Karpas-422 (cell line): ENCODE measurements around the gene HYAL2. TPM values are rescaled to one million over a fixed set of nuclear protein-coding genes. Genes with fewer than 3 reads are reported as not detected.
"Not testable (repeated sequence)": the region's sequence is repeated elsewhere in the genome, so short reads cannot be mapped to it uniquely, and the experiment has no call there.

Experiments
- DNase-seq: peaks from one replicate; pipeline ENCODE4 v3.0.0-alpha.2; 2015
- H2AFZ ChIP-seq: fragments of 200-600 bp; sonication (generic); 2 replicates; pipeline ENCODE4 v1.6.1; 2014; ENCODE audit warnings: antibody characterized with exemption, low read length, mixed read lengths
- H3K27ac ChIP-seq: fragments of 200-600 bp; sonication (generic); 2 replicates; pipeline ENCODE4 v1.5.1; 2014; ENCODE audit warnings: mild to moderate bottlenecking, low read length, moderate library complexity
- H3K27me3 ChIP-seq: fragments of 200-600 bp; sonication (generic); 2 replicates; pipeline ENCODE4 v1.6.1; 2014; ENCODE audit warnings: low read length, mixed read lengths
- H3K36me3 ChIP-seq: fragments of 200-600 bp; sonication (generic); 2 replicates; pipeline ENCODE4 v1.6.1; 2014; ENCODE audit warnings: low read length, mixed read lengths; ENCODE audit not compliant: insufficient read depth
- H3K4me1 ChIP-seq: fragments of 200-600 bp; sonication (generic); 2 replicates; pipeline ENCODE4 v1.6.1; 2014; ENCODE audit warnings: mild to moderate bottlenecking, low read length, mixed read lengths
- H3K4me2 ChIP-seq: fragments of 200-600 bp; sonication (generic); 2 replicates; pipeline ENCODE4 v1.6.1; 2014; ENCODE audit warnings: low read length, low read depth, mild to moderate bottlenecking; ENCODE audit not compliant: poor library complexity, severe bottlenecking
- H3K4me3 ChIP-seq: fragments of 200-600 bp; sonication (generic); 2 replicates; pipeline ENCODE4 v1.5.1; 2014; ENCODE audit warnings: mild to moderate bottlenecking, antibody characterized with exemption, low read length, mixed read lengths
- H3K79me2 ChIP-seq: fragments of 200-600 bp; sonication (generic); 2 replicates; pipeline ENCODE4 v1.6.1; 2014; ENCODE audit warnings: mild to moderate bottlenecking, low read length, mixed read lengths
- H3K9ac ChIP-seq: fragments of 200-600 bp; sonication (generic); 2 replicates; pipeline ENCODE4 v1.6.0; 2014; ENCODE audit warnings: low read length
- H3K9me2 ChIP-seq: fragments of 200-600 bp; sonication (generic), shearing (Covaris generic); replicated peaks from 2 replicates; pipeline ENCODE4 v1.6.0; 2014; ENCODE audit warnings: mild to moderate bottlenecking, low read length, moderate library complexity; ENCODE audit not compliant: insufficient read depth
- H3K9me3 ChIP-seq: fragments of 300-700, 200-600 bp; sonication (generic); 2 replicates; pipeline ENCODE4 v1.6.1; 2014; ENCODE audit warnings: low read length, mixed read lengths
- H4K20me1 ChIP-seq: fragments of 200-600 bp; sonication (generic); 2 replicates; pipeline ENCODE4 v1.6.1; 2014; ENCODE audit warnings: mild to moderate bottlenecking, antibody characterized with exemption, low read length, low read depth; ENCODE audit not compliant: insufficient read depth
- total RNA-seq: library from RNA; depleted of rRNA; stranded (reverse); fragments of >200 nt; shearing (Covaris generic); gene quantifications from 2 replicates; pipeline ENCODE4 v1.2.3, GENCODE V29; 2014; ENCODE audit warnings: low replicate concordance

HYAL2 gene
- total RNA-seq, 1 experiment from 2014 or later: 12.8 TPM

DNA sequence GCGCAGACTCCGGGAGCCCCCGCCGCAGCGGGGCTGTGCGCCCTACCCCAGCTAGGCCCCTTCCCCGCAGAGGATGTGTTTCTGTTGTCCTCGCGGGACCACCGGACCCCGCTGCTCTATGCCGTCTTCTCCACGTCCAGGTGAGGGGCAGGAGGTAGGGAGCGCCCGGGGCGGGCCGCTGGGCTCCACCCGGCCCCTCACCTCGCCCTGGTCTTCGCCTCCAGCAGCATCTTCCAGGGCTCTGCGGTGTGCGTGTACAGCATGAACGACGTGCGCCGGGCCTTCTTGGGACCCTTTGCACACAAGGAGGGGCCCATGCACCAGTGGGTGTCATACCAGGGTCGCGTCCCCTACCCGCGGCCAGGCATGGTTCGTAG is 48.9 kb downstream of the HYAL2 start:
- no peaks in the 10 kb centered on the region for H4K20me1 ChIP-seq
- no peak overlapping the region for H3K27ac ChIP-seq
- H3K79me2 ChIP-seq: no peaks in the 10 kb centered on the region
- no peaks in the 10 kb centered on the region for H3K36me3 ChIP-seq
- H3K4me3 ChIP-seq: no peak overlapping the region
- no peaks in the 10 kb centered on the region for H3K9me3 ChIP-seq
- peaks cover 3% of the 10 kb centered on the region for H3K4me1 ChIP-seq
- H3K27me3 ChIP-seq: no peaks in the 10 kb centered on the region
- H3K9ac ChIP-seq: no peak overlapping the region
- no peak for DNase-seq
- no peak overlapping the region for H2AFZ ChIP-seq
- no peaks in the 10 kb centered on the region for H3K9me2 ChIP-seq
- H3K4me2 ChIP-seq: no peak overlapping the region

DNA sequence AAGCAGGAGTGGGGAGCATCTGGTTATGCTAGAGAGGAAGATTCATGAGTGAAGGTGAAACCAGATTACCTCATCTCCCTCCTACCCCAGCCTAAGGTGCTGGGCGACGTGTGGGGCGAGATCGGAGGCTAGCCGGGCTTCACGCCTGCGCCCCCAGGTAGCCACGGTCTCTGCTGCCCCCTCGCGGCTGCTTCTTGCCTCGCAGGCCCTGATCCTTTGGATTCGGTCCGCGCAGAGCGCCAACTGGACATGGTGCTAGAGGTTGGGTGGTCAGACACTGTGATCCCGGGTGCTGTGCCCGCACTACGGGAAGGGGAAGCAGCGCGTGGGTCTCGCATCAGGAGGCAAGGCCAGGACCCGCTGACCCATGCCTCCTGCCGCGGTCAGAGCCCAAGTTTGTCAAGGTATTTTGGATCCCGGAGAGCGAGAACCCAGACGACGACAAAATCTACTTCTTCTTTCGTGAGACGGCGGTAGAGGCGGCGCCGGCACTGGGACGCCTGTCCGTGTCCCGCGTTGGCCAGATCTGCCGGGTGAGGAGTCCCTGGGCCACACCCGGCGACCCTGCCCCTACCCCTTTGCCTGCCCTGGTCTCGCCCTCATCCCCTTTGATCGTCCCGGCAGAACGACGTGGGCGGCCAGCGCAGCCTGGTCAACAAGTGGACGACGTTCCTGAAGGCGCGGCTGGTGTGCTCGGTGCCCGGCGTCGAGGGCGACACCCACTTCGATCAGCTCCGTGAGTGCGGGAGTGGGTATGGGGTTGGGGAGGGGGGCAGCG is 49.4 kb downstream of the HYAL2 start:
- Histone ChIP-seq H3K4me3 (no peak overlapping the region; the same call in 1 of the 2 replicates), H2AFZ (no peak overlapping the region), H3K4me1 (peaks cover 3% of the 10 kb centered on the region), H3K27ac (no peak overlapping the region), H4K20me1 (no peaks in the 10 kb centered on the region), H3K36me3 (no peaks in the 10 kb centered on the region), H3K9me2 (no peaks in the 10 kb centered on the region), H3K9ac (no peak overlapping the region), H3K27me3 (no peaks in the 10 kb centered on the region), H3K9me3 (no peaks in the 10 kb centered on the region), H3K79me2 (no peaks in the 10 kb centered on the region), H3K4me2 (peak overlapping the region; percentile 55)
- DNase-seq: peak; percentile 95

DNA sequence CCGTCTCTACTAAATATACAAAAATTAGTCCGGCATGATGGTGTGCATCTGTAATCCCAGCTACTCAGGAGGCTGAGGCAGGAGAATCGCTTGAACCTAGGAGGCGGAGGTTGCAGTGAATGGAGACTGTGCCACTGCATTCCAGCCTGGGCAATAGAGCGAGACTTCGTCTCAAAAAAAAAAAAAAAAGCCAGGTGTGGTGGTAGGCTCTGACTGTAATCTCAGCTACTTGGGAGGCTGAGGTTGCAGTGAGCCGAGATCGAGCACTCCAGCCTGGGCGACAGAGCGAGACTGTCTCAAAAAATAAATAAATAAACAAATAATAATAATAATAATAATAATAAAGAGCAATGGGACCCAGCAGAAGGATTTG is 50.0 kb downstream of the HYAL2 start:
- not testable (repeated sequence) for H3K4me3 ChIP-seq, H2AFZ ChIP-seq, H3K9ac ChIP-seq, H3K27ac ChIP-seq, H3K9me3 ChIP-seq, DNase-seq, H3K79me2 ChIP-seq, H4K20me1 ChIP-seq, H3K4me1 ChIP-seq, H3K27me3 ChIP-seq, H3K9me2 ChIP-seq, H3K36me3 ChIP-seq
- H3K4me2 ChIP-seq: peak overlapping the region; percentile 55

GRCh38 chr3:50271314-50271936 is 51.1 kb downstream of the HYAL2 start:
- Histone ChIP-seq H2AFZ (no peak overlapping the region), H3K27ac (no peak overlapping the region), H3K27me3 (no peaks in the 10 kb centered on the region)

DNA sequence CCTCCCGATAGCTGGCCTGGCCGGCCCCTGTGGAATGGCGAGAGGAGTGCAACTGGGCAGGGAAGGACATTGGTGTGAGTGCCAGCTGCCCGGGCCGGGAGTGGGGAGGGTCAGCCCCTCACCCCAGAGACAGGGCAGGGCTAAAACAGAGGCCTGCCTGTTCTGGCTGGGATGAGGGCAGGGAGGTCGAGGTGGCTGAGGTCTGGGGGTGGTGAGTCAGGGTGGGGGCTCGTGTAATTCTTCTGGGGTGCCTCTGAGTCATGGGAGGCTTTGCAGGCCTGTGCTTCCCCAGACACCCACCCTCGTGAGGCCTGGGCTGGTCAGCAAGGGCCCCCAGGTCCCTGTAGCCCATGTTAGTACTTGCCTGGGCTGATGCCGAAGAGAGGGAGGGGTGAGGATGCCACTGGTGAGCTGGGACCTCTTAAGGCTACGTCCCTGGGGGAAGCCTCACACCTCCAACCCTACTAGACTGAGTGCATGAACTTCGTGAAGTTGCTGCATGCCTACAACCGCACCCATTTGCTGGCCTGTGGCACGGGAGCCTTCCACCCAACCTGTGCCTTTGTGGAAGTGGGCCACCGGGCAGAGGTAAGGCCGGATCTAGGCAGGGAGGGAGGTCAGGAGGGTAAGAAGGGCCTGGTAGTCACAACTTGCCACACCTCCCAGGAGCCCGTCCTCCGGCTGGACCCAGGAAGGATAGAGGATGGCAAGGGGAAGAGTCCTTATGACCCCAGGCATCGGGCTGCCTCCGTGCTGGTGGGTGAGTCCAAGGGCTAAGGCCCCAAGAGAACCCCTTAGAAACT is 51.9 kb downstream of the HYAL2 start:
- no peaks in the 10 kb centered on the region for H3K79me2 ChIP-seq
- no peak for DNase-seq
- H3K36me3 ChIP-seq: no peaks in the 10 kb centered on the region
- H2AFZ ChIP-seq: no peak overlapping the region
- no peak overlapping the region for H3K4me2 ChIP-seq
- no peaks in the 10 kb centered on the region for H4K20me1 ChIP-seq
- H3K9me2 ChIP-seq: no peaks in the 10 kb centered on the region
- no peak overlapping the region for H3K4me3 ChIP-seq
- H3K27ac ChIP-seq: no peak overlapping the region
- H3K4me1 ChIP-seq: peaks cover 3% of the 10 kb centered on the region
- no peaks in the 10 kb centered on the region for H3K9me3 ChIP-seq
- no peaks in the 10 kb centered on the region for H3K27me3 ChIP-seq
- H3K9ac ChIP-seq: no peak overlapping the region

More at GRCh38 chr3:50271314-50271936, 51.1 kb downstream of the HYAL2 start:
- no peaks in the 10 kb centered on the region for H3K9me2 ChIP-seq
- no peaks in the 10 kb centered on the region for H3K36me3 ChIP-seq
- DNase-seq: no peak
- H3K4me1 ChIP-seq: peaks cover 3% of the 10 kb centered on the region
- no peaks in the 10 kb centered on the region for H3K79me2 ChIP-seq
- H3K4me2 ChIP-seq: no peak overlapping the region
- H3K9ac ChIP-seq: no peak overlapping the region
- H3K4me3 ChIP-seq: no peak overlapping the region
- H4K20me1 ChIP-seq: no peaks in the 10 kb centered on the region
- no peaks in the 10 kb centered on the region for H3K9me3 ChIP-seq

- Histone ChIP-seq H2AFZ (no peak overlapping the region), H3K4me2 (no peak overlapping the region)
Observed at GRCh38 chr3:50269977-50270413, 52.5 kb downstream of the HYAL2 start.

DNA sequence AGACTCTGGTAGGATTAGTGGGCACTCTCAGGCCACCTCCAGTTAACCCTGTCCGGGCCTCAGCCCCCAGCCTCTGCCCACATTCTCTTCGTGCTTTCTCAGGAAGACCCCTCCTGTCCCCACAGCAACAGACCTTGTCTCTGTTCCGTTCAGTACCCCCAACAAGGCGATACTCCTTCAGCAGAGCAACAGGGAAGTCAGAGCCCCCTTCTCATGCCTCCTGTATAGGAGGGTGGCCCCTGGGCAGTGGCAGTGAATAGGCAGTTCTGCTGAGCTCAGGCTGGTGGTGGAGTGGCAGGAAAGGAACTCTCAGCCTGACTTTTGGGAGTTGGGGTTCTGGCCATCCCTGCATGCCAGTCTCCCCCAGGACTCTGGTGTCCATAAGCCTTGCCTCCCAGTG is 53.1 kb downstream of the HYAL2 start:
- H3K9ac ChIP-seq: no peak overlapping the region

More at GRCh38 chr3:50269977-50270413, 52.5 kb downstream of the HYAL2 start:
- DNase-seq: no peak
- Histone ChIP-seq H3K9ac (no peak overlapping the region), H3K4me3 (no peak overlapping the region), H3K27ac (no peak overlapping the region), H3K9me2 (no peaks in the 10 kb centered on the region), H3K27me3 (no peaks in the 10 kb centered on the region), H3K4me1 (peaks cover 3% of the 10 kb centered on the region), H3K36me3 (no peaks in the 10 kb centered on the region), H3K9me3 (no peaks in the 10 kb centered on the region), H4K20me1 (no peaks in the 10 kb centered on the region), H3K79me2 (no peaks in the 10 kb centered on the region)

More for the DNA sequence above, 53.1 kb downstream of the HYAL2 start:
- Histone ChIP-seq H3K36me3 (no peaks in the 10 kb centered on the region), H3K27me3 (no peaks in the 10 kb centered on the region), H3K27ac (no peak overlapping the region), H3K4me3 (no peak overlapping the region), H3K4me1 (peaks cover 3% of the 10 kb centered on the region), H4K20me1 (no peaks in the 10 kb centered on the region), H3K79me2 (no peaks in the 10 kb centered on the region), H2AFZ (no peak overlapping the region), H3K4me2 (no peak overlapping the region), H3K9me2 (no peaks in the 10 kb centered on the region), H3K9me3 (no peaks in the 10 kb centered on the region)
- DNase-seq: no peak
